ENCODE measurements around the gene TMEM141.

The TMEM141 gene

GRCh38 chr9:136824496-136825225, 33.5 kb downstream of the TMEM141 start:
- WGBS = 95% methylated on average over 21 of the region's 21 CpGs
- H3K36me3 ChIP-seq (ENCODE audit: insufficient read depth, low read length) = peaks cover 55% of the 10 kb centered on the region

GRCh38 chr9:136825295-136826187, 34.4 kb downstream of the TMEM141 start:
- Histone ChIP-seq H3K36me3 (ENCODE audit: insufficient read depth, low read length) (peaks cover 63% of the 10 kb centered on the region), H3K9me3 (ENCODE audit: insufficient read depth, low read depth, low read length) (no peaks in the 10 kb centered on the region), H3K4me1 (ENCODE audit: insufficient read depth, low read length) (no peaks in the 10 kb centered on the region), H3K27me3 (ENCODE audit: insufficient read depth, low read length) (no peaks in the 10 kb centered on the region), H3K9ac (ENCODE audit: low read depth, low read length) (no peak overlapping the region), H3K4me3 (ENCODE audit: low read length) (no peak overlapping the region), H3K27ac (ENCODE audit: low read depth, low read length) (no peak overlapping the region)
- 93% methylated on average over 44 of the region's 44 CpGs for WGBS

More at GRCh38 chr9:136824496-136825225, 33.5 kb downstream of the TMEM141 start:
- no peaks in the 10 kb centered on the region for H3K9me3 ChIP-seq (ENCODE audit: insufficient read depth, low read depth, low read length)
- H3K4me1 ChIP-seq (ENCODE audit: insufficient read depth, low read length) = no peaks in the 10 kb centered on the region
- no peak overlapping the region for H3K4me3 ChIP-seq (ENCODE audit: low read length)
- H3K27ac ChIP-seq (ENCODE audit: low read depth, low read length) = no peak overlapping the region
- H3K27me3 ChIP-seq (ENCODE audit: insufficient read depth, low read length) = no peaks in the 10 kb centered on the region
- no peak overlapping the region for H3K9ac ChIP-seq (ENCODE audit: low read depth, low read length)

GRCh38 chr9:136826188-136826541, 35.0 kb downstream of the TMEM141 start:
- 97% methylated on average over 17 of the region's 17 CpGs for WGBS
- no peak overlapping the region for H3K4me3 ChIP-seq (ENCODE audit: low read length)
- no peaks in the 10 kb centered on the region for H3K4me1 ChIP-seq (ENCODE audit: insufficient read depth, low read length)
- H3K27me3 ChIP-seq (ENCODE audit: insufficient read depth, low read length) = no peaks in the 10 kb centered on the region
- no peaks in the 10 kb centered on the region for H3K9me3 ChIP-seq (ENCODE audit: insufficient read depth, low read depth, low read length)
- H3K36me3 ChIP-seq (ENCODE audit: insufficient read depth, low read length) = peaks cover 70% of the 10 kb centered on the region
- H3K9ac ChIP-seq (ENCODE audit: low read depth, low read length) = no peak overlapping the region
- H3K27ac ChIP-seq (ENCODE audit: low read depth, low read length) = no peak overlapping the region

- H3K4me3 ChIP-seq (ENCODE audit: low read length) = no peak overlapping the region
- 97% methylated on average over 24 of the region's 24 CpGs for WGBS
- H3K9me3 ChIP-seq (ENCODE audit: insufficient read depth, low read depth, low read length) = no peaks in the 10 kb centered on the region
- H3K27ac ChIP-seq (ENCODE audit: low read depth, low read length) = no peak overlapping the region
- no peaks in the 10 kb centered on the region for H3K4me1 ChIP-seq (ENCODE audit: insufficient read depth, low read length)
- H3K27me3 ChIP-seq (ENCODE audit: insufficient read depth, low read length) = no peaks in the 10 kb centered on the region
- H3K9ac ChIP-seq (ENCODE audit: low read depth, low read length) = no peak overlapping the region
- H3K36me3 ChIP-seq (ENCODE audit: insufficient read depth, low read length) = peaks cover 77% of the 10 kb centered on the region
These were observed 35.8 kb downstream of the TMEM141 start for GRCh38 chr9:136826703-136827582.

- H3K36me3 ChIP-seq (ENCODE audit: insufficient read depth, low read length) = peaks cover 86% of the 10 kb centered on the region
- H3K4me1 ChIP-seq (ENCODE audit: insufficient read depth, low read length) = no peaks in the 10 kb centered on the region
- H3K27ac ChIP-seq (ENCODE audit: low read depth, low read length) = no peak overlapping the region
- H3K9me3 ChIP-seq (ENCODE audit: insufficient read depth, low read depth, low read length) = no peaks in the 10 kb centered on the region
- no peaks in the 10 kb centered on the region for H3K27me3 ChIP-seq (ENCODE audit: insufficient read depth, low read length)
- H3K4me3 ChIP-seq (ENCODE audit: low read length) = no peak overlapping the region
- no peak overlapping the region for H3K9ac ChIP-seq (ENCODE audit: low read depth, low read length)
- WGBS = 95% methylated on average over 14 of the region's 14 CpGs
These were observed 36.8 kb downstream of the TMEM141 start for GRCh38 chr9:136827794-136828473.

- no peaks in the 10 kb centered on the region for H3K4me1 ChIP-seq (ENCODE audit: insufficient read depth, low read length)
- no peak overlapping the region for H3K27ac ChIP-seq (ENCODE audit: low read depth, low read length)
- no peaks in the 10 kb centered on the region for H3K27me3 ChIP-seq (ENCODE audit: insufficient read depth, low read length)
- H3K4me3 ChIP-seq (ENCODE audit: low read length) = no peak overlapping the region
- H3K9ac ChIP-seq (ENCODE audit: low read depth, low read length) = no peak overlapping the region
- H3K9me3 ChIP-seq (ENCODE audit: insufficient read depth, low read depth, low read length) = no peaks in the 10 kb centered on the region
- H3K36me3 ChIP-seq (ENCODE audit: insufficient read depth, low read length) = peaks cover 81% of the 10 kb centered on the region
- 95% methylated on average over 31 of the region's 31 CpGs for WGBS
These were observed 37.5 kb downstream of the TMEM141 start for GRCh38 chr9:136828474-136829140.

GRCh38 chr9:136829412-136829811, 38.3 kb downstream of the TMEM141 start:
- peaks cover 75% of the 10 kb centered on the region for H3K36me3 ChIP-seq (ENCODE audit: insufficient read depth, low read length)
- H3K9ac ChIP-seq (ENCODE audit: low read depth, low read length) = no peak overlapping the region
- H3K4me1 ChIP-seq (ENCODE audit: insufficient read depth, low read length) = no peaks in the 10 kb centered on the region
- H3K9me3 ChIP-seq (ENCODE audit: insufficient read depth, low read depth, low read length) = no peaks in the 10 kb centered on the region
- no peak overlapping the region for H3K4me3 ChIP-seq (ENCODE audit: low read length)
- no peak overlapping the region for H3K27ac ChIP-seq (ENCODE audit: low read depth, low read length)
- 93% methylated on average over 14 of the region's 14 CpGs for WGBS
- H3K27me3 ChIP-seq (ENCODE audit: insufficient read depth, low read length) = no peaks in the 10 kb centered on the region

- H3K27me3 ChIP-seq (ENCODE audit: insufficient read depth, low read length) = no peaks in the 10 kb centered on the region
- H3K4me1 ChIP-seq (ENCODE audit: insufficient read depth, low read length) = no peaks in the 10 kb centered on the region
- H3K27ac ChIP-seq (ENCODE audit: low read depth, low read length) = no peak overlapping the region
- H3K36me3 ChIP-seq (ENCODE audit: insufficient read depth, low read length) = peaks cover 67% of the 10 kb centered on the region
- WGBS = 94% methylated on average over 41 of the region's 41 CpGs
- no peaks in the 10 kb centered on the region for H3K9me3 ChIP-seq (ENCODE audit: insufficient read depth, low read depth, low read length)
- H3K4me3 ChIP-seq (ENCODE audit: low read length) = no peak overlapping the region
- no peak overlapping the region for H3K9ac ChIP-seq (ENCODE audit: low read depth, low read length)
These were observed 39.1 kb downstream of the TMEM141 start for GRCh38 chr9:136829981-136830885.

GRCh38 chr9:136831002-136831719, 40.0 kb downstream of the TMEM141 start:
- peaks cover 59% of the 10 kb centered on the region for H3K36me3 ChIP-seq (ENCODE audit: insufficient read depth, low read length)
- H3K9ac ChIP-seq (ENCODE audit: low read depth, low read length) = no peak overlapping the region
- H3K4me3 ChIP-seq (ENCODE audit: low read length) = no peak overlapping the region
- no peak overlapping the region for H3K27ac ChIP-seq (ENCODE audit: low read depth, low read length)
- no peaks in the 10 kb centered on the region for H3K27me3 ChIP-seq (ENCODE audit: insufficient read depth, low read length)
- 96% methylated on average over 30 of the region's 30 CpGs for WGBS
- no peaks in the 10 kb centered on the region for H3K4me1 ChIP-seq (ENCODE audit: insufficient read depth, low read length)
- H3K9me3 ChIP-seq (ENCODE audit: insufficient read depth, low read depth, low read length) = no peaks in the 10 kb centered on the region
